ENCODE data around the gene MLLT10. TPM values are rescaled to one million over a fixed set of nuclear protein-coding genes. Genes with fewer than 3 reads are reported as not detected.

The MLLT10 gene
- total and polyA plus RNA-seq, 2 experiments from 2014 or later = 16.8 to 34.9 TPM

DNA sequence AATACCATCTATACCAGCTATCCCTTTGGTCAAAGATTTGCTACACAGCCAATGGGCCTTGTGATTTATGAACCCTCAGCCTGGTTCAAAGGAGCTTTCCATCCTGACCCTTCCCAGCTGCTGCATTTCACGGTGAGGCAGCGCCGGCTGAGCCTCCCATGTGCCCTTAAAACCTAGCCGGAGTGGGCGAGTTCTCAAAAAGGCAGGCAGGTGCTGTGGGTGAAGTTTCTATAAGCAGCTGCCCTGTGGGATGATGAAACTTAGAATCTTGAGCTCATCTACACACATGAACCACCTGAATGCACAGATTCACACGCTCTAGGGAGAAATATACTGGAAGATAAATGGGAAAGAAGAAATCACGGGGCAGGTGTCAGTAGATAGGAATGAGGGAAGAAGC is 224.7 kb downstream of the MLLT10 start:
- TF ChIP-seq EZH2 (IDR thresholded peaks at IDR 0.05; ENCODE audit: borderline replicate concordance) (no peak), EZH2phosphoT487 (IDR thresholded peaks at IDR 0.05; ENCODE audit: low read depth, severe bottlenecking, unreplicated experiment) (no peak)
- TF ChIP-seq, protein P1, sequence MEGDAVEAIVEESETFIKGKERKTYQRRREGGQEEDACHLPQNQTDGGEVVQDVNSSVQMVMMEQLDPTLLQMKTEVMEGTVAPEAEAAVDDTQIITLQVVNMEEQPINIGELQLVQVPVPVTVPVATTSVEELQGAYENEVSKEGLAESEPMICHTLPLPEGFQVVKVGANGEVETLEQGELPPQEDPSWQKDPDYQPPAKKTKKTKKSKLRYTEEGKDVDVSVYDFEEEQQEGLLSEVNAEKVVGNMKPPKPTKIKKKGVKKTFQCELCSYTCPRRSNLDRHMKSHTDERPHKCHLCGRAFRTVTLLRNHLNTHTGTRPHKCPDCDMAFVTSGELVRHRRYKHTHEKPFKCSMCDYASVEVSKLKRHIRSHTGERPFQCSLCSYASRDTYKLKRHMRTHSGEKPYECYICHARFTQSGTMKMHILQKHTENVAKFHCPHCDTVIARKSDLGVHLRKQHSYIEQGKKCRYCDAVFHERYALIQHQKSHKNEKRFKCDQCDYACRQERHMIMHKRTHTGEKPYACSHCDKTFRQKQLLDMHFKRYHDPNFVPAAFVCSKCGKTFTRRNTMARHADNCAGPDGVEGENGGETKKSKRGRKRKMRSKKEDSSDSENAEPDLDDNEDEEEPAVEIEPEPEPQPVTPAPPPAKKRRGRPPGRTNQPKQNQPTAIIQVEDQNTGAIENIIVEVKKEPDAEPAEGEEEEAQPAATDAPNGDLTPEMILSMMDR (IDR thresholded peaks at IDR 0.05; ENCODE audit: poor library complexity) = no peak
- DNase-seq (ENCODE audit: low spot score) = no peak
- H4K20me1 ChIP-seq (ENCODE audit: insufficient read depth, poor library complexity, severe bottlenecking) = no peaks in the 10 kb centered on the region
- peaks cover 3% of the 10 kb centered on the region for H3K4me1 ChIP-seq (ENCODE audit: insufficient read depth)
- no peaks in the 10 kb centered on the region for H3K9me3 ChIP-seq (ENCODE audit: low read depth)
- no peak overlapping the region for H3K27ac ChIP-seq
- no peak overlapping the region for H2AFZ ChIP-seq
- WGBS (ENCODE audit: low lambda C conversion rate, missing lambda C conversion rate) = 94% methylated on average over 7 of the region's 7 CpGs
- no peaks in the 10 kb centered on the region for H3K36me3 ChIP-seq (replicated peaks; ENCODE audit: insufficient read depth, low read depth)
- no peaks in the 10 kb centered on the region for H3K27me3 ChIP-seq
- no peak overlapping the region for H3K4me2 ChIP-seq
- H3K9me2 ChIP-seq (replicated peaks; ENCODE audit: insufficient read depth) = no peaks in the 10 kb centered on the region
- H3K79me2 ChIP-seq = no peaks in the 10 kb centered on the region
- no peak overlapping the region for H3K4me3 ChIP-seq

DNA sequence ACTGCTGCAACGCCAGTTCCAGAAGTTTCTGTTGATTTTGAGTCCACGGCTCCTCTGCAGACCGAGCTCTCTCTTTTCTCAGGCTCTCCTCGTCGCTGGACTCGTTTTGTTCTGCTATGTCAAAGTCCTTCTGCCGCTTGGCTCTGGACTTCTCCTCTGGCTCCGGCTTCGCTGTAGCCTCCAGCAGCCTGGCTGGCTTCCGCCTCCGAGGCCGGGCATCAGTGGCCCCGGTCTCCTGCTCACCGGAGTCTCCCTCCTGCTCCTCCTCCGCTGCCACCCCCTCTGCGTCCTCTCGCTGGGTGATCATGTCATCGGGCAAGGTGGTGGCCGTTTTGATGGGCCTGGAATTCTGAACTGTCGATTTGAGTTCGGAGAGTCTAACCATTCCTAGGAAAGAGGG is 225.2 kb downstream of the MLLT10 start:
- Histone ChIP-seq H3K9me3 (ENCODE audit: low read depth) (no peaks in the 10 kb centered on the region), H3K9me2 (replicated peaks; ENCODE audit: insufficient read depth) (no peaks in the 10 kb centered on the region), H3K4me2 (no peak overlapping the region), H3K36me3 (replicated peaks; ENCODE audit: insufficient read depth, low read depth) (no peaks in the 10 kb centered on the region), H4K20me1 (ENCODE audit: insufficient read depth, poor library complexity, severe bottlenecking) (no peaks in the 10 kb centered on the region), H2AFZ (no peak overlapping the region), H3K79me2 (no peaks in the 10 kb centered on the region), H3K27ac (no peak overlapping the region), H3K4me3 (no peak overlapping the region), H3K27me3 (no peaks in the 10 kb centered on the region), H3K4me1 (ENCODE audit: insufficient read depth) (peaks cover 3% of the 10 kb centered on the region)
- no peak for DNase-seq (ENCODE audit: low spot score)
- WGBS (ENCODE audit: low lambda C conversion rate, missing lambda C conversion rate) = 96% methylated on average over 21 of the region's 21 CpGs
- TF ChIP-seq EZH2 (IDR thresholded peaks at IDR 0.05; ENCODE audit: borderline replicate concordance) (no peak), EZH2phosphoT487 (IDR thresholded peaks at IDR 0.05; ENCODE audit: low read depth, severe bottlenecking, unreplicated experiment) (no peak)
- TF ChIP-seq, protein P1 (IDR thresholded peaks at IDR 0.05; ENCODE audit: poor library complexity) = no peak

- WGBS (ENCODE audit: low lambda C conversion rate, missing lambda C conversion rate) = 92% methylated on average over 2 of the region's 2 CpGs
Measured at GRCh38 chr10:21760332-21760731, 226.3 kb downstream of the MLLT10 start.

More at GRCh38 chr10:21760332-21760731, 226.3 kb downstream of the MLLT10 start:
- Histone ChIP-seq H2AFZ (no peak overlapping the region), H3K4me3 (no peak overlapping the region), H4K20me1 (ENCODE audit: insufficient read depth, poor library complexity, severe bottlenecking) (no peaks in the 10 kb centered on the region), H3K27me3 (no peaks in the 10 kb centered on the region), H3K79me2 (no peaks in the 10 kb centered on the region), H3K4me1 (ENCODE audit: insufficient read depth) (no peaks in the 10 kb centered on the region), H3K27ac (no peak overlapping the region), H3K36me3 (replicated peaks; ENCODE audit: insufficient read depth, low read depth) (no peaks in the 10 kb centered on the region), H3K4me2 (no peak overlapping the region), H3K9me2 (replicated peaks; ENCODE audit: insufficient read depth) (no peaks in the 10 kb centered on the region), H3K9me3 (ENCODE audit: low read depth) (no peaks in the 10 kb centered on the region)
- DNase-seq (ENCODE audit: low spot score) = no peak
- TF ChIP-seq EZH2 (IDR thresholded peaks at IDR 0.05; ENCODE audit: borderline replicate concordance) (no peak), EZH2phosphoT487 (IDR thresholded peaks at IDR 0.05; ENCODE audit: low read depth, severe bottlenecking, unreplicated experiment) (no peak)
- TF ChIP-seq, protein P1 (IDR thresholded peaks at IDR 0.05; ENCODE audit: poor library complexity) = no peak

All from hepatocyte (in vitro differentiated cells).